ENCODE results near the gene SLC12A1.
A peak's percentile ranks its signal among the peaks of the same experiment; 100 is the strongest.
"Not testable (repeated sequence)": the region's sequence is repeated elsewhere in the genome, so short reads cannot be mapped to it uniquely, and the experiment has no call there.

Gene SLC12A1

GRCh38 chr15:48309740-48310139 is 103.6 kb downstream of the SLC12A1 start:
- no peak for DNase-seq (ENCODE audit: low spot score)

GRCh38 chr15:48313216-48313615 is 107.1 kb downstream of the SLC12A1 start:
- no peak for DNase-seq (ENCODE audit: low spot score)

DNA sequence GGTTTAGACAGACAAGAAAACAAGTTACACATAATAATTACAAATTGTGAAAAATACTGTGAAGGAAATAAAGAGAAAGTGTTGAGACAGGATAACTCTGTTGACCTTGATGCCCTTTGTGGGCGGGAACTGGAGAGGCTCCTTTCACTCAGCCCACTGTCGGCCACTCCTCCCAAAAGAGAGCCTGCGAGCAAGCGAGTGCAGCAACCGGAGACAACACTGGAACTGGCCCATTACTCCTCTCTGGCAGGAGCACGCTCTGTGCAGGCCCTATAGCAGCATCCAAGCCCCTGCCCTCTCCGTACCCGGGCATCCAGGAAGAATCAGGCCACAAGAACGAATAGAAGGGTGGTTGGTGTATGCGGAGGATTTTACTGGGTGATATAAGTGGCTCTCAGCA is 108.9 kb downstream of the SLC12A1 start:
- DNase-seq (ENCODE audit: low spot score): peak; percentile 20

DNA sequence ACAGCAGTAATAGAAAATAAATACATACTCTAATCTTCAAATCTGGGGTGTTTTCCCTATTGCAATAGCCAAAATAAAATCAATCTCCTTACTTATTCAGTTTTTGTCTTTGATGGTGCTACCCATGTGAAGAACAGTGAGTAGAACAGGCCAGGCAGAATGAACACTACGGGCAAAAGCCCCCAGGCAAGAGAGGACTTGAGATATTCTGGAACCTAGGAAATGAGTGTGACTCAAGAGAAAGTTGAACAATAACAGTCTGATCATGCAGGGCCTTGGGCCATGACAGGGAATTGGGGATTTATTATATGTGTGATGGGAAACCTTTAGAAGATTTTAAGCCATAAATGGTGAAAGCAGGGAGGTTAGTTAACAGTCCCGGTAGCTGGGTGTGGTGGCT is 111.1 kb downstream of the SLC12A1 start:
- no peak for DNase-seq (ENCODE audit: low spot score)

- peak; percentile 26 for DNase-seq (ENCODE audit: low spot score)
These were observed 112.0 kb downstream of the SLC12A1 start for GRCh38 chr15:48318131-48318530.

DNA sequence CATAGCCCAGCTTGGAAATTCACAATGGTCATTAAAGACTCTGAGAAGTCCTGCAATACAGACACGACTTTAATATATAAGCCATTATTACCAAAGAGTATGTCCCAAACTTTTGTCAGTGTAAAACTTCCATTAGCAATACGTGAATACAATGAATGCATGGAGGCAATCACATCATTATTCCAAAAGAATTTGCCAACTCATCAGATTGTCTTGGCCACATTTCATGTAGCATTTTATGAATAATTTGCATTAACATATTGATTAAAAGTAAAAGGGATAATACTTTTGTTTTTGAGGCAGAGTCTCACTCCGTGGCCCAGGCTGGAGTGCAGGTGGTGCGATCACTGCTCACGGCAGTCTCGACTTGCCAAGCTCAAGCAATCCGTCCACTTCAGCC is 117.2 kb downstream of the SLC12A1 start:
- DNase-seq (ENCODE audit: low spot score): no peak

DNA sequence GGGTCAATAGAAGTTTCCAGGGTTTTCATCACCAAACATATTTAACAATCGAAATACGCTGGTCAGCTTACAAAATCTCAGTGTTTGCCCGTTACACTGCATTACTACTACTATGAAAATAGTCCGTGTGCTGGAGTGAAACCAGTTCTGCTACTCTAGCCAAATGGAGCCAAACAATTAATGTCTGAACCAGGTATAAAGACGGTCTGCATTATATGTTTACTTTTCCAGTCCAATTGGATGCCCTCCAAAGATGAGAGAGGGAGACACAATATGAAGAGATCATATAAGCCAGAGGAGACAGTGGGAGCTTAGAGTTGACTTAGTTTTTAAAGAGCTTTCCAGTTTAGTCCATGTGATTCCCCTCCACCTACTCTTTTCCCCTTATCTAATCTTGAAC is 118.8 kb downstream of the SLC12A1 start:
- no peak for DNase-seq (ENCODE audit: low spot score)

- DNase-seq (ENCODE audit: low spot score): no peak
These were observed 119.3 kb downstream of the SLC12A1 start for GRCh38 chr15:48325400-48325799.

DNA sequence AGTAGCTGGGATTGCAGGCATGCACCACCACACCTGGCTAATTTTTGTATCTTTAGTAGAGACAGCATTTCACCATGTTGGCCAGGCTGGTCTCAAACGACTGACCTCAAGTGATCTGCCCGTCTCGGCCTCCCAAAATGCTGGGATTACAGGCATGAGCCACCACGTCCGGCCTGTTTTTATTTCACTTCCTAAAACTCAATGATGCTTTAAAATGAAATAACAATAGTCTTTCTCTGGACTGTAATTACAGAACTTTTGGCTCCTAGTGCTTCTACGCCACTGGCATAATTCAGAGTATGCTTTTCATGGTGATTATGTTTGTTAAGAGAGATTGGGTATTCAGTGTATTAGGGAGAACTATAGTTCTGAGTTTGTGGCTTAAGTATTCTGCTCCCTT is 120.1 kb downstream of the SLC12A1 start:
- not testable (repeated sequence) for DNase-seq (ENCODE audit: low spot score)

DNA sequence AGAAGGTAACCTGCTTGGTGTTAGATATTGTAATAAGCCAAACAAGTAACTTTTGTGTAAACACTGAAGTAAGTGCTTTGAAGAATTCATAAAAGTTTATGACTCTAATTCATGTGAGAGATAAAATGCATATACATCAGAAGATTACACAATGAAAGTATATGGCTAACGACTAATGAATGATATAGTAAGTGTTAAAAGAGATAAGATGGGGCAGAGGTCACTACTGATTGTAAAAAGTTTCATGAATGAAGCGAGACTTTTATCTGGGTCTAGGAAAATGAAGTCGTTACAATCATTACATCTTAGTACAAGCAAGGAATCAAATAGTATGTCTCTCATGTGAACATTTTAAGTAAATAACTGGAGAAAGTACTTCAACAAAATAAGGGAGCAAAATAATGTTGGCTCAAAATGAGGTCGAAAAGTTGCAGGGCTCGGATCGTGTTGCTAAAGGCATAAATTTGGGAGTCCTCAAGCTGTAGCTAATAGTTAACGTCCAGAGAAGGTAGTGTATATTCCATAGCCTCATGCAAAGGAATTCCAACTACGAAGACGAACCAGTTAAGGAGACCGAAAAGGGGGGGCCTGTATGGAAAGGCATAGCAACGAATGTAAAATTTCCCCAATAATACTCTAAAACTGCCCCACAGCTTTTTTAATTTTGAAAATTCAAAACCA is 124.1 kb downstream of the SLC12A1 start:
- DNase-seq (ENCODE audit: low spot score): no peak

DNA sequence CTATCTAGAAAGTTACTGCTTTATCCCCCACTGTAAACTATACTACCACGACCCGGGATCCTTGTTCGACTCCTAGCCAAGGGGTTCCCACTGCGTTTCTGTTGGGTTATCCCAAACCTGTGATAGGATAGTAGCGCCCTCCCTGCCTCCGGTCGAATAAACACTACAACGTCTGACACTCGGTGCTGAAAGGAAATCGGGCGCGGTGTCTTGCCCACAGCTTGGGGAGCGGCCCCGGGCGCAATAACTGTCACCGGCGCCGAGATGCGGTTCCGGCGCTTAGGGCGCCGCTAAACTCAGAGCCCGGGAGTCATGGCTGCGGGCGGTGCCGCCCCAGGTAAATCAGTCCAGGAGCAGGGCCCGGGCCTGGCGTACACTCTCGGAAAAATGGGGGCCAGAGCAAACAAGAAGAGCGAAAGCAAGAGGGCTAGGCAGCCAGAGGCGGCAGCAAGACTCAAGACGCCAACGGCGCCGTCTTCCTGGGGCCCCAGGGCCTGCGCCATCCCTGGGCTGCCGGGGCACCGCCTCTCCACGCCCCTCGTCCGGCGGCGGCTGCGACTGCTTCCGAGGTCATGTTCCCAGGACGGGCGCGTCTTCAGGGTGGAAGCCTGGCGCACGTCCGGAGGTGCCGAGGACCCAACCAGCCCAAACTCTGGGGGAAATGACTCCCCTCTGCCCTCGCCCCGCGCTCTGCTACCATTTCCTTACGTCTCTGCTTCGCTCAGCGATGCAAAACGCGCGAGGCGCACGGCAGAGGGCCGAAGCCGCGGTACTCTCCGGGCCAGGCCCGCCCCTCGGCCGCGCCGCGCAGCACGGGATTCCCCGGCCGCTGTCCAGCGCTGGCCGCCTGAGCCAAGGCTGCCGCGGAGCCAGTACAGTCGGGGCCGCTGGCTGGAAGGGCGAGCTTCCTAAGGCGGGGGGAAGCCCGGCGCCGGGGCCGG is 125.0 kb downstream of the SLC12A1 start, which contains the start of gene DUT:
Gene DUT, plus strand, starts transcription at position 575 of the 941 bp plus-strand sequence. Its CDS starts 87 bp downstream, at position 662.
- peak; percentile 87 for DNase-seq (ENCODE audit: low spot score)

GRCh38 chr15:48331796-48332641 is 125.9 kb downstream of the SLC12A1 start:
- peak; percentile 74 for DNase-seq (ENCODE audit: low spot score)

DNA sequence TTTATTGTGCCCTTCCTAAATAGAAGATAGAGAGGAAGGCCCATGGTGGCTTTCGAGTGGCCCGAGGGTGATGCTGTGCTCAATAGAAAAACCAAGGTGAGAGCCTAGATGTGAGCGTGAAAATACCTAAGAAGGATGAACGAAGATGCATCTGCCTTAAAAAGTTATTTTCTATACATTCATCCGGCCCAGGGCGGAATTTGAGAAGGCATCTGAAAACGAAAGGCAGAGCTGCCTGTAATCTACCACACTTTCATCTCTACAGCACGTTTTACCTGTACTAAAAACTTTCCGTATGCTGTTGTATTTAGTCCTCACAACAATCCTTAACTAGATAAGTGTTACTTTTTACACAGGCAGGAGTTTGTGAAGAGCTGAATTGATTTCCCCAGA is 126.5 kb downstream of the SLC12A1 start:
- DNase-seq (ENCODE audit: low spot score): no peak

DNA sequence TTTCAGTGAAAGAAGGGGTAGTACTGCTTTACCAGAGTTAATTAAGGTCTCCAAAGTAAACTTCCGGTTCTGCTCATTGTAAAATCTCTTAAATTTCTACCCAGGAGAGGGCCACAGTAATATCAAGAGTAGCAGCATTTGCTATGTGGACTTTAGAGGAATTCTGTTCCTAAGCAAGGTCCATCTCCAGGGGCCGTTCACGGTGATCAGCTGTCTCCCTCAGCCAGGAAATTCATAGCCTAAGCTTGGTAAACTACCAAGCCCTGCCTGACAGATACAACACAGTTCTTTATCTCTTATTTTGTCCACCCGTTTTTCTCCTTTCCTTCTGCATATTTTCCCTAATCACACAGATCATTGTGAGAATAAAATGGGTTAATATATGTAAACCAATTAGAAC is 127.4 kb downstream of the SLC12A1 start:
- no peak for DNase-seq (ENCODE audit: low spot score)

DNA sequence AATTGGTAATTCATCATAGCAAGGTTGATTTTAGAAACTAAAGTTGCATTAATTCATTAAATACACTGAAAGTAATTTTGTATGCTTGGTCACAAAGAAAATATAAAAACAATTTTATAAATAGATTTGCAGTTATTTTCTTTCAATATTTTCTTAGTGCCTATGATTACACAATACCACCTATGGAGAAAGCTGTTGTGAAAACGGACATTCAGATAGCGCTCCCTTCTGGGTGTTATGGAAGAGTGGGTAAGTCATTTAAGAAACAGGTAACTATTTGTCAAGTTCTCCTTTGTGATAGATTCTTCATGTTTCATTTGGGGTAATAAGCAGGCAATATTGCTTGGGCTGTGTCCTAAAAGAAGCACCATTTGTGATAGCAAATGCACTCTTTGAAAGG is 128.2 kb downstream of the SLC12A1 start:
- DNase-seq (ENCODE audit: low spot score): no peak

- DNase-seq (ENCODE audit: low spot score): peak; percentile 44
These were observed 130.8 kb downstream of the SLC12A1 start for GRCh38 chr15:48336940-48337339.

DNA sequence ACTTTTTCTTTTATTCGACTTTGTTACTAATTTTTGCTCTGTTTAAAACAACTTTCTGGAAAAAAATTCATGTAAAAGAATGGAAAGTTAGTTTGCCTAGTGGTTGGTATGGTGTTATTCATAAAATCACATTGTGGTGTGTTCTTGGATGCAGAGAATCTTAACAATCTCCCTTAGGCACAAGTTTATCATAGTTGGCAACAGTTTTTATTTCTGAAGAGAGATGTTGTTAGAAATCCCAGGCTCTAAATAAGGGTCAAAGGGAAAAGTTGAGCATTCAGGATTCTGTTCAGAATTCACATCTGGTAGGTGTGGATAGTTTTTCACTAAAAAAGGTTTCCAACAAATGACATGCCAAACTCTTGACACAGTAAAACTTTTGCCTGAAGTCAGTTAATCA is 131.5 kb downstream of the SLC12A1 start:
- no peak for DNase-seq (ENCODE audit: low spot score)

DNA sequence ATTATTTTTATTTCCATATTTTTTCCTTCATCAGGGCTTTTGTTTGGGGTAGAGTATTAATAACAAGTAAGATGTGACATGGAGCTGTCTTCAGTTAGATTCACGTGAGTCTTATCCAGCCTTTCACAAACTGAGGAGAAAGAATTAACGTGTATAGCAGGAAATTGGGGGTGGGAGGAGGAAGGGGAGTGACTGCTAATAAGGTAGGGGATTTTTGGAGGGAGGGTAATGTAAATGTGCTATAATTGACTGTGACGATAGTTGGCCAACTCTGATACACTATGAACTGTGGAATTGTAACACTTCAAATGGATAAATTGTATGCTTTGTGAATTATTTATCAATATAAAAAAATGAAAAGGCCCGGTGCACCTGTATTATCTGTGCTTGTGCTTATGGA is 134.0 kb downstream of the SLC12A1 start:
- DNase-seq (ENCODE audit: low spot score): no peak

GRCh38 chr15:48343865-48344264 is 137.8 kb downstream of the SLC12A1 start:
- DNase-seq (ENCODE audit: low spot score): no peak

DNA sequence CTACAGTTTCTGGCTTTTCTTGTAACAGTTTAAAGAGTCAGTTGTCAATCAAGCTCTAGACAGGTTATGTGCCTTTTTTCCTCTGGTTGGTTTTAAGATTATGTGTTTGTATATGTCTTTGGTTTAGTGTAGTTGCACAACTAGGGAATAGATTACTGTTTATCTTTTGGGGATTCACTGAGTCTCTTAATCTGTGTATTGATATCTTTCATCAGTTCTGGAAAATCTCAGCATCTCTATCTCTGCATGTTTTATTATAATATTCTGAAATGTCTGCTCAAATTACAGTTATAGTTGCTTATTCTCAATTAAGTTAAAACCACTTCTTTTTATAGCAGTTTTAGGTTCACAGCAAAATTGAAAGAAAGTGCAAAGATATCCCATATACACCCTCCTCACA is 139.4 kb downstream of the SLC12A1 start:
- DNase-seq (ENCODE audit: low spot score): no peak

DNA sequence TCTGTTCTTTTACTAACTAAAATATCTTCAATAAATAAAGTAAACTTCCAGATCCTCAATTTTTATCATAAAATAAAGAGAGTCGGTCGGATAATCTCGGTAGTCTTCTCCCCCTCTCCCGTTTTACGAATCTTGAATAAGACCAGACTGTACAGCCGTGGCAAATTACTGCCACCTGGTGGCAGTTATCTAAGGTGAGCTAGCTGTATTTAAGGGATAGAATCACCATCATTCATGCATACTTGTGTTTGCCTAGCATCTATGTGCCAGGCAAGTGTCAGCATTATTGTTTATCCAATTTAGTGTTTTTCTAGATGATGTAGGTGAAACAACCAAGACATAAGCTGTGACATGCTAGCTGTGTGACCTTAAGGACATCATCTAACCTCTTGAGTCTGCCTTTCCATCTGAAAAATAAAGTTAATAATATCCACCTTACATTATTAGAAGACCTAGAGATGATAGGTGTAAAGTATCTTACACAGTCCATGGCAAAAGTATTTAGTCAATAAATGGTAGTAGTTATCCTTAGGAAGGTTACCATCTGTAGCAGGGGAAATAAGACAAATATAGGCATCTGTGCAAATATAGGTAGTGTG is 146.5 kb downstream of the SLC12A1 start:
- DNase-seq (ENCODE audit: low spot score): peak; percentile 69

Data from iPS-NIHi11 (cell line).